HG03060 (cell line): ENCODE data around the gene APBB1.

ENCODE experiments used
- ATAC-seq: cut with Tn5 transposase; IDR thresholded peaks from one replicate; pipeline ENCODE4 v1.9.1; 2021; ENCODE audit warnings: low read depth, moderate number of reproducible peaks; ENCODE audit not compliant: unreplicated experiment

APBB1 gene

GRCh38 chr11:6354651-6355485, 64.0 kb downstream of the APBB1 start:
- no peak for ATAC-seq

- ATAC-seq, result peak; percentile 58
Observed at GRCh38 chr11:6353367-6353987, 65.4 kb downstream of the APBB1 start.

- ATAC-seq, result no peak
Observed at GRCh38 chr11:6351782-6352382, 67.0 kb downstream of the APBB1 start.

GRCh38 chr11:6350486-6350885, 68.4 kb downstream of the APBB1 start:
- no peak for ATAC-seq

GRCh38 chr11:6350043-6350442, 68.9 kb downstream of the APBB1 start:
- no peak for ATAC-seq

GRCh38 chr11:6345366-6345765, 73.5 kb downstream of the APBB1 start:
- no peak for ATAC-seq
